Lower lobe of right lung (tissue), 2 donors: ENCODE measurements around the gene KCNIP1. TPM values are rescaled to one million over a fixed set of nuclear protein-coding genes. Genes with fewer than 3 reads are reported as not detected.

Source experiments
- ATAC-seq, 2 donors: fragments of 200-7000 bp; cut with Tn5 transposase; one replicate each; pipeline ENCODE4 v1.9.1; 2020 to 2022; ENCODE audit warnings: mild to moderate bottlenecking in 2 of 2, moderate library complexity in 2 of 2
- DNase-seq: peaks from one replicate; pipeline ENCODE4 v3.0.0-alpha.2; 2020
- H3K27ac ChIP-seq: fragments of 200-600 bp; one replicate; pipeline ENCODE4 v1.8.0; 2022
- H3K27me3 ChIP-seq: fragments of 200-600 bp; one replicate; pipeline ENCODE4 v1.8.0; 2022; ENCODE audit warnings: low read depth
- H3K36me3 ChIP-seq: fragments of 200-600 bp; one replicate; pipeline ENCODE4 v1.8.0; 2022; ENCODE audit warnings: mild to moderate bottlenecking
- H3K4me1 ChIP-seq: fragments of 200-600 bp; one replicate; pipeline ENCODE4 v1.8.0; 2022
- H3K4me3 ChIP-seq: fragments of 200-600 bp; one replicate; pipeline ENCODE4 v1.8.0; 2022; ENCODE audit warnings: mild to moderate bottlenecking
- H3K9me3 ChIP-seq: fragments of 200-600 bp; one replicate; pipeline ENCODE4 v1.8.0; 2022
- CTCF ChIP-seq: fragments of 200-600 bp; IDR thresholded peaks from one replicate; pipeline ENCODE4 v1.8.0; 2022; ENCODE audit warnings: antibody characterized with exemption, mild to moderate bottlenecking
- intact Hi-C: fragments of 100-400 bp; cut with DNase I; formaldehyde crosslinking; loops from one replicate; pipeline ENCODE4 v1.11.0; 2022
- total RNA-seq: library from RNA; stranded (reverse); fragmentation: NEBNext Ultra II Directional; extraction: Animal tissue kit (Norgen Biotek cat#: 25700); gene quantifications from one replicate; pipeline ENCODE4 v1.2.1, GENCODE V29; 2021
- donor health status: DM: no; HTN: yes; CAD: no; lungs with severe emphysema.

The KCNIP1 gene
- total RNA-seq, 1 donor from 2014 or later = 1.7 TPM

GRCh38 chr5:170603578-170604565 is 100.1 kb downstream of the KCNIP1 start:
- Histone ChIP-seq H3K9me3 (no peaks in the 10 kb centered on the region), H3K27ac (no peak overlapping the region), H3K4me3 (no peak overlapping the region), H3K27me3 (peaks cover 6% of the 10 kb centered on the region), H3K4me1 (no peaks in the 10 kb centered on the region), H3K36me3 (no peaks in the 10 kb centered on the region)
- intact Hi-C loops = no loop called here
- DNase-seq (no peak), ATAC-seq (peak in 1 of 2 donors; percentile 73)
- peak; percentile 65 for TF ChIP-seq CTCF

DNA sequence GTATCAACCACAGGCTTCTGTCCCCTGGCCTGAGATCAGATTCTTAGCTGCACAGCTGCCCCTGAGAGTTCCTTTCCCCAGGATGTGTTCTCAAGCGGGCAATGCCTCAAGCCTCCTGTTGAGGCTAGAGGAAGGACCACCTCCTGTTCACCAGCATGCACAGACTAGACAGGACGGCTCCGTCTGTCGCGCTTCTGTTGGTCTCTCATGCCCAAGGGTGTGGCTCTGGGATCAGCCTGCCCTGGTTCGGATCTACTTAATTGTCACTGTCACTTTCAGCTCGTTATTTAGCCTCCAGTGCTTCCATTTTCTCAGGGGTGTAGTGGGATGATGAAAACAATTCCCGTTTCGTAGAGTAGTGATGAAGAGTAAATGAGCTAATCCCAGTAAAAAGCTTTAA is 103.1 kb downstream of the KCNIP1 start:
- no peak overlapping the region for H3K27ac ChIP-seq
- peaks cover 6% of the 10 kb centered on the region for H3K27me3 ChIP-seq
- H3K36me3 ChIP-seq = no peaks in the 10 kb centered on the region
- ATAC-seq (no peak), DNase-seq (no peak)
- TF ChIP-seq CTCF = no peak
- H3K9me3 ChIP-seq = no peaks in the 10 kb centered on the region
- intact Hi-C loops = no loop called here
- H3K4me3 ChIP-seq = no peak overlapping the region
- H3K4me1 ChIP-seq = no peaks in the 10 kb centered on the region

GRCh38 chr5:170611449-170612090 is 107.8 kb downstream of the KCNIP1 start:
- DNase-seq = no peak
- peak in 1 of 2 donors; percentile 26 for ATAC-seq
- no peaks in the 10 kb centered on the region for H3K36me3 ChIP-seq
- intact Hi-C loops = no loop called here
- H3K9me3 ChIP-seq = no peaks in the 10 kb centered on the region
- H3K27me3 ChIP-seq = peaks cover 4% of the 10 kb centered on the region
- no peak overlapping the region for H3K27ac ChIP-seq
- H3K4me3 ChIP-seq = no peak overlapping the region
- no peak for TF ChIP-seq CTCF
- H3K4me1 ChIP-seq = no peaks in the 10 kb centered on the region

- ATAC-seq (no peak), DNase-seq (no peak)
- Histone ChIP-seq H3K27me3 (no peaks in the 10 kb centered on the region), H3K9me3 (no peaks in the 10 kb centered on the region), H3K4me1 (no peaks in the 10 kb centered on the region), H3K4me3 (no peak overlapping the region), H3K36me3 (no peaks in the 10 kb centered on the region), H3K27ac (no peak overlapping the region)
- intact Hi-C loops = no loop called here
- TF ChIP-seq CTCF = no peak
These were observed 108.4 kb downstream of the KCNIP1 start for GRCh38 chr5:170612256-170612678.

DNA sequence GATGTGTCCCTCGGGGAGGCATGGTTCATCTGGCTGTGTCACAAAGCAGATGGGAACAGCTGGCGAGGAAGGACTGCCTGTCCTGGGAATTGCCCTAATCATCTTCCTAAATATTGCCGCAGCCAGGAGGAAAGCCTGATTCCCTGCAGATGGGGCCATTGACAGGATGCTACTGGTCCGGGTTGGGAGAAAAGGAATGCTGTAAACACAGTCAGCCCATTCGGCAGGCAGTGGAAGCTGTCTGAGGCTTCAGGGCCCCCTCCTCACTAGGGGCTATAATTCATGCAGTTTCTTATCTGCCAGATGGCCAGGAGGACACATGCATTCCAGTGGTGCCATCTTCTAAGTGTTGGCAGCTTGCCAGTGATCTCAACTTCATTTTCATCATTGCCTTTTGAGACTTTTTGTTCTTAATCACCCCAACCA is 110.3 kb downstream of the KCNIP1 start:
- intact Hi-C loops = no loop called here
- TF ChIP-seq CTCF = no peak
- H3K4me1 ChIP-seq = no peaks in the 10 kb centered on the region
- H3K27ac ChIP-seq = no peak overlapping the region
- no peaks in the 10 kb centered on the region for H3K27me3 ChIP-seq
- H3K4me3 ChIP-seq = no peak overlapping the region
- DNase-seq (no peak), ATAC-seq (no peak)
- no peaks in the 10 kb centered on the region for H3K36me3 ChIP-seq
- no peaks in the 10 kb centered on the region for H3K9me3 ChIP-seq
